Stimulated activated naive CD8-positive, alpha-beta T cell treated with anti-CD3 and anti-CD28 coated beads, Interleukin-15, Interleukin-2, amounts not matched to agents 100 ng/mL and 50 ng/mL, for 24 hours (primary cell): Measurements from ENCODE around the gene ERVFRD-1.

Source experiments
- H3K27ac Mint-ChIP-seq: one replicate; pipeline ENCODE4 v1.8.0; 2021; ENCODE audit warnings: mild to moderate bottlenecking, mixed read lengths
- H3K27me3 Mint-ChIP-seq: one replicate; pipeline ENCODE4 v1.8.0; 2021; ENCODE audit warnings: mixed read lengths
- H3K36me3 Mint-ChIP-seq: one replicate; pipeline ENCODE4 v1.8.0; 2021; ENCODE audit warnings: low read depth, mixed read lengths
- H3K4me1 Mint-ChIP-seq: one replicate; pipeline ENCODE4 v1.8.0; 2021; ENCODE audit warnings: low read depth, mixed read lengths
- H3K4me3 Mint-ChIP-seq: one replicate; pipeline ENCODE4 v1.8.0; 2021; ENCODE audit warnings: mild to moderate bottlenecking, mixed read lengths
- H3K9me3 Mint-ChIP-seq: one replicate; pipeline ENCODE4 v1.8.0; 2021; ENCODE audit warnings: mixed read lengths

Gene ERVFRD-1

GRCh38 chr6:11056871-11057270, 54.7 kb downstream of the ERVFRD-1 start:
- H3K4me1 Mint-ChIP-seq = no peaks in the 10 kb centered on the region

GRCh38 chr6:11055127-11055627, 56.3 kb downstream of the ERVFRD-1 start:
- Mint-ChIP-seq H3K9me3 (no peaks in the 10 kb centered on the region), H3K4me1 (no peaks in the 10 kb centered on the region)

More at GRCh38 chr6:11056871-11057270, 54.7 kb downstream of the ERVFRD-1 start:
- Mint-ChIP-seq H3K36me3 (no peaks in the 10 kb centered on the region), H3K9me3 (no peaks in the 10 kb centered on the region), H3K4me3 (no peak overlapping the region), H3K27me3 (peaks cover 20% of the 10 kb centered on the region), H3K27ac (no peak overlapping the region)

GRCh38 chr6:11054722-11055121, 56.8 kb downstream of the ERVFRD-1 start:
- H3K36me3 Mint-ChIP-seq = no peaks in the 10 kb centered on the region
- no peak overlapping the region for H3K4me3 Mint-ChIP-seq
- no peaks in the 10 kb centered on the region for H3K9me3 Mint-ChIP-seq
- H3K4me1 Mint-ChIP-seq = no peaks in the 10 kb centered on the region
- H3K27ac Mint-ChIP-seq = no peak overlapping the region
- peaks cover 15% of the 10 kb centered on the region for H3K27me3 Mint-ChIP-seq

More at GRCh38 chr6:11055127-11055627, 56.3 kb downstream of the ERVFRD-1 start:
- Mint-ChIP-seq H3K27ac (no peak overlapping the region), H3K36me3 (no peaks in the 10 kb centered on the region), H3K27me3 (peaks cover 17% of the 10 kb centered on the region), H3K4me3 (no peak overlapping the region)

- H3K4me1 Mint-ChIP-seq = no peaks in the 10 kb centered on the region
Observed at GRCh38 chr6:11053307-11053706, 58.2 kb downstream of the ERVFRD-1 start.

More at GRCh38 chr6:11053307-11053706, 58.2 kb downstream of the ERVFRD-1 start:
- Mint-ChIP-seq H3K36me3 (no peaks in the 10 kb centered on the region), H3K27ac (no peak overlapping the region), H3K27me3 (peaks cover 20% of the 10 kb centered on the region), H3K4me3 (no peak overlapping the region), H3K9me3 (no peaks in the 10 kb centered on the region)
